NOMO-1 treated with dmso at 0.1 percent for 144 hours (cell line): Measurements from ENCODE around the gene LPP.

Experiments
- DNase-seq: peaks from one replicate; lab custom pipeline; 2025; ENCODE audit not compliant: unreplicated experiment; lab: John Stamatoyannopoulos, UW

Gene LPP

DNA sequence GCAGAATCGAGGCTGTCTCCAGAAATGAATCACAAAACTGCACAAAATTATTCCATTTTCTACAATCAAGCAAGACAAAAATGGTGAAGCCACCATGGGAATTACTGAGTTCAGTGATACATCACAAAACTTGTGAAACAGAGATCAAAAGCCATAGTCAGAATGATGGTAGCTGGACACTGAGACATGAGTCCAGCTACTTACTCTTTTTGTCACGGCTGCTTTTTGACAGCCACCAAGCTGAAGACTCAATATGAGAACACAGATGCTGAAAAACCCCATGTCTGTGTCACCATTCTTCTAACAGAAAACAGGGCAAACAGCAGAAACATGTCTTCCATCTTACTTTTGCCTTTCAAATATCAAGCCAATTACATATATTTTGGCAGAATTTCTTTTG, 237.6 kb downstream of the LPP start:
- DNase-seq = no peak

DNA sequence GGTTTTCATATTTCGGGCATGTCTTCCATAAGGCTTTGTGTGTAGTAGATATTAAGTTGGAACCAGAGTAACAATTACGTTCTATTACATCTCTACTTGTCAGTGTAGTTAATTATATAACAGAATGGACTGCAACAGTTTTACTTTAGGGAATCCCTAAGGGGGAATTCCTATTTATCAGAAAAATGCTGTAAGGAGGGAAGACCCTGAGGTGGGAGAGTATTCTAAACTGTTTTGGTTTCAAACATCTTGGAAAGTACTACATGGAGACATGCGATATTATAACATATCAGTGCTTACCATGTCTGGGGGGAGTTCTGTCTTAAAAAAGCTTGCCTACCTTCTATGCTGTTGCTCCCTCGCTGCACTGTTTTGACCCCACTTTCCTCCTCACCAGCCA, 238.1 kb downstream of the LPP start:
- DNase-seq = no peak

DNA sequence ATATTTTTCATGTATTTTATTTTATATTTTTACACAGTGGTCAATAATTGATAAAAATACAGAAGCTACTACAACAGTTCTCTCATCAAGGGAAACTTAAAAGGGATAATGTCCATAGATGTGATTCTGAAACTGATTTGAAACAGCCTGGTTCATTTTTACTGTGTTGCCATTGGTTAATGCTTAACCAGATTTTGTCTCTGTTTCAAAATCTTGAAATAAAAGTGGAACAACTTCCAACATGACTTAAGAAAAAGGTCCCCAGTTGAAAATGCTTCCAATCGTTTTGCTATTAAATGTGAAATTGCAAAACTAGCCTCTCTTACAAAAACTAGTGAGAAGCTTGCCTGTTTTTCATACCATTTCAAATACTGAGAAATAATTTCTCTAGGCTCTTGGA, 240.7 kb downstream of the LPP start:
- no peak for DNase-seq

DNA sequence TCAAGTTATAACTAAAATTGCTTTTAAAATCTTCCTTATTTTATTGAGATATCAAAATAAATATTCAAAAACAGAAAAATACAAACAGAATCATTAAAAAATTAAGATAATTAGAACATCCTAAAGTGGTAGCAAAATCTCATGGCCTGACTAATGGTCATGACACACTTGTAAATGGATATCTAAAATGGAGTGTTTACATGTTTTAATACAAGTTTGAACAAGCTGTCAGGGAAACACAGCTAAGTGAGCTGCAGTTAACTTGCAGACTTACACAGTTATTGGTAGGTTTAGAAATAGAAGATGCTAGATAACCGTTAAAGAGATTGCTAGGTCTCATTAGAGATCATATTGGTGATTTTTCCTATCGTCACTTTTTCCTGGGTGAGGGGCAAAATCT, 242.3 kb downstream of the LPP start:
- no peak for DNase-seq

DNA sequence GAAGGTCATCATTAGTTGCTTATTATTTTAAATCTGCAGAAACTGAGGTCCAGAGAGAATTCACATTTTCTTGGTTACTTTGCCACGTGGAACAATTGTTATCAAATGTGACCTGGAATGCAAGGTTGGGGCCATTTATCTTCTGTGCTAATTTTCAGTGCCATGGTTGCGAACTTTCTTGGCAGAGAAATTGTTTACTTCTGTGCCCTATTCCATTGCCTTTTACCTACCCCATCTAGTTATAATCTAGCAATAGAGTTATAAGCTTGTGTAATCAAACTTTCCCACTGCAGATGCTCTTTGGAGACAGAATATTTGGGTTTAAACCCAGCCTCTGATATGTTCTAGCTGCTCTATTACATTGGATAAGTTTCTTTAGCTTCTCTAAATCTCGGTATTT, 242.9 kb downstream of the LPP start:
- DNase-seq = no peak

DNA sequence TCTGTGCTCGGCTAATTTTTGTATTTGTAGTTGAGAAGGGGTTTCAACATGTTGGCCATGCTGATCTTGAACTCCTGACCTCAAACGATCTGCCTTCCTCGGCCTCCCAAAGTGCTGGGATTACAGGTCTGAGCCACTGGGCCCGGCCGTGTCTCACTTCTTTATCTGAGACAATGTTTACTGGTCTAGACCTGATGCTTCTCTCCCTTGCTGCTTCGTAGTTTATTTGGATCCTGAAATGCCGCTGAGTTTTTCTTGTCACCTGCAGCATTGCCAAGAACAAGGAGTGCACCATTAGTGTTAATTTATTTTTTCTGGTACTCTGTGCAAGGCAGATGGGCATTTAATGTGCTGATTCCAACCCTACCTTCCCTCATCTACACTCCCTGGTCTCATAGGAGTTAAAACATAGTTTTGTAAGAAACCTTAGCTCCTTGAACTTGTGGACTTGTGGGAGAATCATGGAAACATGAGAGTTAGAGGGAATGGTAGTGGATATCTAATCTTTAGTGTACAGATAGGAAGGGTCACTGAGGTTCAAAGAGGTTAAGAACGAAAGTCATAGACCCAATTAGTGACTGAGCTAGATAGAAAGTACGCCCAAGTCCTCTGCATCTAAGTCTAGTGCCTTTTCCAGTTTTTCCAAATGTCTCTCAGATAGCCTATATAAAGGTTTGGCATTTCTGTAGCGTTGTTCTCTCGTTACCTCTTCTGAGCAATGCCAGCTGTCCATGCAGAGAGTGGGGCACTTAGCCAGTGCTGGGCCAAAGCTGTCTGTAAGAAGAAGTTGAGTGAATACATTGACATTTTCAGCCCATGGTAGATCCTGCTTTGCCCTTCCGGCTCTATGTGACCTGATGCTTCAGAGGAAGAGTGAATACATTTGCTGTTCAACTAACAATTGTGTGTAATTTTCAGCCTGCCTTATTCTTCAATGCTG, 244.1 kb downstream of the LPP start:
- no peak for DNase-seq

DNA sequence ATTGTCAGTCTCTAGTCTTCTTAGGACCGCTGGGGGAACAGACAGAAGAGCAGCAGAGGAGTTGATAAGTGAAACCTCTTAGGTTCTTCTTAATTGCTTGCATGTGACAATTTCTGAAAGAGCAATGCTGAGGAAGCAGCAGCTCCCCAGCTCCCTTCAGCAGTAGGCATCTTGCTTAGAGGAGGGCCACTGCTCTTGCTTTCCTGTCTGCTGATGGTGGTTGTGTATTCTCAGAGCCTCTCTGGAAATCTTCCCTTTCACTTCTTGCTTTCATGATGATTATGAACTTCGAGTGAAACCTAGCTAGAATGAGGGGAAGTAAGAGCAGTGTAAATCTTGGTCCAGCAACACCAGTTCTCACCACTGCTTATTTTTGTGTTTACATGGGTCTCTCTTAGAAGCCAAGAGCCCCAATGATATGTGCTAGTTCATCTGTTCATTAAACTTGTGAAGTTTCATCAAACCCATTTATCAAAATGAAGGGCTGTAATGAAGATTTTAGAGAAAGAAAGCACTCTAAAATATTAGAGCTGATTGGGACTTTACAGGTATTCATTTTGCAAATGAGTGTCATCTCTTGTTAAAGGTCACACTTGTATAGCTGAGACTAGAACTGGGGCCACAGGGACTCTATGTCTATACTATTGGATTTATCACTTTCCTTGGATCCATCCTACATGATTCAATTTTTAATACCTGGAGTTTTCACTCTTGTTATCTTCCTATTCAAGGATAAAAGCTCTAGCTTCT, 246.7 kb downstream of the LPP start:
- peak; percentile 55 for DNase-seq

DNA sequence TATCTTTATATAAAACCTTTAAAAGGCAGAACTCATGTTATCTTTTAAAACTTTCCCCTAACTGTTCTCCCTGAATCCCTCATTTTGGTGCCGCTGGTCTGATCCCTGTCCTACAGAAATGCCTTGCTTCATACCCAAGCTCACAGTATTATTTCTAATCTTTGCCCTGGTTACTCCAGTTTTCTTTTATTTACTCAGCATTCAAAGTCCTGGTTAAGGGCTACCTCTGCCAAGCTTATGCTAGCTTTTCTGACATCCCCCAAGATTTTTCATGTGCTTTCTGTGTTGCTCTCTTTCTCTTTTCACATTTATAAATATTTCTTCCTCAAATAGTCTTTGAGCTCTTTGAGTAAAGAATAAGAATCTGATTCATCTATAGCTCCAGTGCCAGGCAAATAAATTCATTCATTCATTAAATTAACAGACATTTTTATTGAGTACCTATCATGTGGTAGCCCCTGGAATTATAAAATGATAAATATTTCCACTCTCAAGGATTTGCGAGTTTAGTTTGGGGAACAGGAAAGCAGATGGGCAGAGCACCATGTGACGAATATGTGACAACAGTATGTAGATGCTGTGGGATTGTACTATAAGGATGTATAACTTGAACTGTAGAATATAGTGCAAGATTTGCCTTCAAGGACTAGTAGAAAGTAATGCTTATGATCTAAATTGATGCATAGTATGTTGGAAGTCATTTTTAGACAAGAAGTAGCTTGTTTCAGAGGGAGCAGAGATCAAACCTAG, 247.5 kb downstream of the LPP start:
- no peak for DNase-seq

DNA sequence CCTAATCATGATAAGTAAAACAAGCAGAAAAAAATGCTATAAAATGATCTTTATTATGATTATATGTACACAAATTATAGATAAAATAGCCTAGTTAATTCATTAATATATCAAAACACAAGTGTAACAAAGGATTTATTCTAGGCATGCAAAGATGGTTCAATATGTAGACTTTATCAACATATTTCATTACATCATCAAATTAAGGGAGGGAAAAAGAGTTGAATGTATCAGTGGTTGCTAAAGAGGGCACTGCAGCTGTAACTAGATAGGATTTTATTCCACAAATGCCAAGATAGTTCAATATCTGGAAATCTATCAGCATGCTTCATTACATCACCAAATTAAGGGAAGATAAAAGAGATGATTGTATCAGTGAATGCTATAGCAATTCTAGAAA, 248.3 kb downstream of the LPP start:
- DNase-seq = no peak

DNA sequence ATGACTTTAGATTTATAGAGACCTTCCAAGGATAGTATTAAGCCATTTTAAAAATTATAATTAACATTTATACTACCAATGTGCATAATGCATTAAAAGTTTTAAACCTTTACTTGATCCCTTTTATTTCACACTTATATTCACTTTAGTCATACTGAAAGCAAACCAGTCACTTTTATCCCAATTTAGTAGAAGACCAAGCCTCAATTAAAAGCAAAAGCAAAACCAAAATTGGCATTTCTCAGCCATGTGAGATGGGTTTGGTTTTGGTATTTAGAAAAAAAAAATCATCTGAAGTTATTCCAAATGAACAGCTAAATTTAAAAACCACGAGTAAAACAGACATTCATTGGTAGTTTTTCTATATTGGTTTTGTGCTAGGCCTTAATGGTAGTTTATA, 249.4 kb downstream of the LPP start:
- DNase-seq = no peak

DNA sequence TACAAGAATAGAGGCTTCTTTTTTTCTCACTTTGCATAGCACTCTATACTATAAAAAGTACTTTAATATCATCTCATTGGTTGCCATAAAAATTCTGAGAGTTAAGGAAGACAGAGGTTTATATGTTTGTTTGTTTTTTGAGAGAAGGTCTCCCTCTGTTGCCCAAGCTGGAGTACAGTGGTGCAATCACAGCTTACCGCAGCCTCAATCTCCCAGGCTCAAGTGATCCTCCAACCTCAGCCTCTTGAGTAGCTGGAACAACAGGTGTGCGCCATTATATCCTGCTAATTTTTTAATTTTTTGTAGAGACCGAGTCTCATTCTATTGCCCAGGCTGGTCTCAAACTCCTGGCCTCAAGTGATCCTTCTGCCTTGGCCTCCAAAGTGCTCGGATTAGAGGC, 250.2 kb downstream of the LPP start:
- no peak for DNase-seq

DNA sequence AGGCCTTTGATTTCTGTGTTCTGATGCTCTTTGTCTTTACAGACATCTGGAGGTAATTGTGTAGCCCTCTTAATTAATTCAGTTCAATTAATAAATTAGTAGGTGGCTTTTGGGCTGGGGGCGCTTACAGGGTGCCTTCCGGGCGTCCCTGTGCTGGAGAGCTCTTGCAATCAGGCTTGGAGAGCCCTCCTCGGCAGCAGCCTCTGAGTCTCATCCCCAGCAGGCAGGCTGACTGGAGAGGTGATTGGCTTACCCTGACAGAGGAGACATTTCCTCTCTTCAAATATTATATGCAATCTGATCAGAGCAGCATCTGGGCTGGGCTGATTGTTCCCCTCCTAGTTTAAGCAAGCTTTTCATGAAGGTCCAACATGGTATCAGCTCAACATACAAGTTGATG, 250.7 kb downstream of the LPP start:
- no peak for DNase-seq

DNA sequence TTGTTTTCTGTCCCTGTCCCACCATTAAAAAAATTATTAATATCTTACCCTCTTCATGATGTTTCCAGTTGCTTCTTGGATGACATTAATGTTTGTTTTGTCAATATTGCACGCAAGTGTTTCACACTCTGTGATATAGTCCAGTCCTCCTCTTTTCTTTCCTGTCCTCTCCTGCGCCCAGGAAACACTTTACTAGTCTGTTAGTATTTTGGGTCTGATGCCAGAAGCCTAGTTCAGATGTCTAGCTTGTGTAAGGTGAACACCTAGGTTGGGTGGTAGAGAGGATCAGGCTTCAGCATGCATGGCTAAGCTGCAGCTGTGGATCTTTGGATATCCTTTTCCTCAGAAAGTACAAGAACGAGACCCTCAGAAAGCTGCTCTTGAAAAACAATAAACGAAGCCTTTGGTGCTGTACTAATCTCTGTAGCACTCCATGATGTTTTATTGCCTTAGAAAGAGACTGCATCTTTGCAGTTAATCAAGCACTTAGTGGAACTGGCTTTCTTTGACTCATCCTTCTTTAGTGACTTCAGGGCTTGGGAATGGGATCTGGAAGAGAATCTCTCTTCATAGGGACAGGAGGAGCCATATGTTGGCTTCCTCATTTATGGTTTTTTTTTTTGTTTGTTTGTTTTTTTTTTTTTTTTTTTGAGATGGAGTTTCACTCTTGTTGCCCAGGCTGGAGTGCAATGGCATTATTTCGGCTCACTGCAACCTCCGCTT, 253.4 kb downstream of the LPP start:
- DNase-seq = no peak

DNA sequence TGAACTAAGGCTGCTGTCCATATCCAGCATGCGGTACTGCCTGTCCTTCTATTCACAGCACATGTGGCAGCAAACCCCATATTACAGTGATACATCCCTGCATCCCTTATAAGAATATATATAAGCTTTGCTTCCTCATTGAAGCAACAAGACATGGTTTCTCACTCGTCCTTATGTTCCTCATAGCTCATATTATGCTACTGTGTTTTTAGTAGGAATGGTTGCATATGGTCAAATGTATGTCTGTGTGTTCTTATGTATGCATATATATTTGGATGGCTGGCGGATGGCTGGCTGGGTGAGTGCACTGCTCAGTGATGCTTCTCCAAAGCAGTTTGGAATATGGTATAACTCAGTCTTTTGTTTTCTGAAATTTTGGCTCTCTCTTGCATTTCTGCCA, 254.9 kb downstream of the LPP start:
- no peak for DNase-seq

DNA sequence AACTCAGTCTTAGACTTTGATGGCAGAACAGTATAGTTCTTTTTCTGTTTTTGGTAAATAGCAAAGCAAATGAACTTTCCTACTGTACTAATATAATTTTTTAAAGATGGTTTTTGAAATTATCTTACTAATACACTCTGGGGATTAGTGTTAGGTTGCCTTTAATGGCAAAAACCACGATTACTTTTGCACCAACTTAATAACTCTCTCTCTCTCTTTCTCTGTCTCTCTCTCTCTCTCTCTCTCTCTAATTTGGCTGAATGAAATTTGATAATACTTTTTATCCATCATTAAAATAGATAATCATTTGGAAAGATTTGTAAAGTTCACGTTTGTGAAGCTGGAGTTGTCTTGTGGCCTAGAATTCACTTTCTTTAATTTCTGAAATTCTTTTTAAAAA, 257.8 kb downstream of the LPP start:
- DNase-seq = no peak

DNA sequence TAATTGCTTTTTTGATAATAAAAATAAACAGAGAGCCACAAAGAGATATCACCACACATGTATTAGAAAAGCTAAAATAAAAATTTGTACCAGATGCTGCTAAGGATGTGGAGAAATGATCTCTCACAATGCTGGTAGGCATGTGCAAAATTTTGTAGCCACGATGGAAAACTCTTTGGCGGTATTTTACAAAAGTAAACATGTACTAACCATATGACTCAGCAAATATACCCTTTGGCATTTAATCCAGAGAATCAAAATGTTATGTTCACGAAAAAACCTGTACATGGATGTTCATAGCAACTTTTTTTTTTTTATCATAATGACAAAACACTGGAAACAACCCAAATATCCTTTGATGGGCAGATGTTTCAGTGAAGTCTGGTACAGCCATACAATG, 261.2 kb downstream of the LPP start:
- no peak for DNase-seq

DNA sequence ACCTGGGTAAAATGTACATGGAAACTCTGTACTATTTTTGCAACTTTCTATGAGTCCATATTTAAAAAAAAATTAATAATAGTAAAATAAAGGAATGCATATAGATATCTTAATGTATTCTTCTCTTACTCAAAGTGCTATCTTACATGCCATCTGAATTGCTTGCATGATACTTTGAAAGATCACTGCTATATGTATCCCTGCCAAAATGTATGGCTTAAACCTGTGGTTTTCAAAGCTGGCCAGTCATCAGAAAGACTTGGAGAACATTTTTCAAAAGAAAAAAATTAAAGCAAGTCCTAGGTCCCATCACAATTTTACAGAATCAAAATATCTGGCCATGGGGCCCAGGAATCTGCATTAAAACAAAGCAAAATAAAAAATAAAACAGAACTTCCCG, 262.1 kb downstream of the LPP start:
- no peak for DNase-seq

DNA sequence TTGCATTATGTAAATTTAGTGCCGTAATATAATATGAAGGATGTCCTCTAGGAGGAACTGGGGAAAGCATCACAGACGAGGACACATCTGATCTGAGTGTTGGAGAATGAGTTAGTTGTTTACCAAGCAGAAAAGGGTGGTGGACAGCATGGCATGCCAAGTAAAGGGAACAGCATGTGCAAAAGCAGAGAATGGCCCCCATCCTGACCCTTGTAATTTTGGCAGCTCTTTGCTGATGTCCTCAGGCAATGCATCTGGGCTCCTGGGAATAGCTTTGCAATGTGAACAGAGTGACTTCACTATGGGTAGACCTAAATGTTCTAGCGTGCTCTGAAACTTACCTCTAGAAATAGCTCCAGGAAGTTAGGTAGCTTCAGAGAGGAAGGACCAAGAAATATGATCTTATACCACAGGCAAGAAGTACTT, 263.3 kb downstream of the LPP start:
- DNase-seq = no peak

DNA sequence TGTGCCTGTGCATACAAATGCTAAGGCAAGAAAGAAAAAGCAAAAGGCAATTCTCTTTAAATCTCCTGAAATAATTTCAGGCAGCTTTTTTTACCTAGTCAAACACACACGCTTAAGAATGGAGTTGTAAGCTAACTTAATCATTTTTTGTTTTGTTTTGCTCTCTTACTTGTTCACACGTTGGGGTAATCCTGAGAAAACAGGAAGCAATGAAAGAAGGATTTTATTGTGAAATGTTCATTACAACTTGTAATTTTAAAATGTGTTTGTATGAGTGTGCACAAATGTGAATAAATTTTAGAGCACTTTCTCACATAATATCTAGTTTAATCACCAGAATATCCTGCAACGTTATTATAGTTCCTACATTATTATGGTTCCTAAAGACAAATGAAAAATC, 263.8 kb downstream of the LPP start:
- no peak for DNase-seq

DNA sequence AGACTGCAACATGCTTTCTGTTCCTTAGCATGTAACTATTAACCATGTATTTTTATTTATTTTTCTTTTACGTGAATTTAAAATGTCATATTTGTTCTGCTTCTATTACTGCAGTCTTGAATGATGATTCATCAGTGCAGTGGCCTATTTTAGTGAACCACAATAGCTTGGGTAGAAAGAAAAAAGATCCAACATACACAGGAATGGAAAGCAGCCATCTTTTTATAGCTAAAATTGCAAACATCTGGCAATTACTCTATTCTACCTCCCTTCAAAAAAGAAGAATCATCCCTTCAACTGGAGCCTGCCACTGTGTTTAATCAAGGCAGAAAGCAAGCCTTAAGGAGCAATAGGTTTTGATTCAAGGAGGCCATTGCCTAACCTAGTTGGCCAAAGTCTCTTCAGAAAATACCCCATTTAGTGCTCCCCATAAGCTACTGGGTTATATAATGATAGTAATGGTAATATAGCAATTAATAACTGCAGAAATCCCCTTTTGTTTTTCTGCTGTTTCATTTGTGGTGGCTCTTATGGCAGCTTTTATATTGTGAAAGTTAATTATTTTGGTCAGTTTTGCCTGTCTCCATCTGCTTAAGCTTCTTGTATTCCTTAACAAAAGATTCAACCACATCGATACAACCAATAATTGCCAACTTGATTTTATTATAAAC, 267.3 kb downstream of the LPP start:
- no peak for DNase-seq
